ENCODE data around the gene KIF16B.

KIF16B gene

DNA sequence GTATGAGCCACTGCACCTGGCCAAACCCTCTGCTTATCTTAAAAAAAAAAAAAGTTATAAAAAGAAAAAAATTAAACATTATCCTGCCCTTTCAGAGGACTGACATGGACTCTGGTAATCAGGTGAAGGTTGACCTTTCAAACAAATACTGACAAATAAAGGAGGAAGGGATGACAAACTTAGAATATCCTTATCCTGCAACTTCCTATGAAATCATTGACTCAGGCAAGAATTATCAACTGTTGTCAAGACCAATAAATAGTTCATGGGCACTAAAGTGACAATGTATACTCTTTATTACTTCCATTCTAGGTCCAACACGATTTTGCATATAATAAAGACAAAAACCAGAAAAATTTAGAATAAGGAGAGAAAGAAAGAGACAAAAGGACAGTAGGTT is 117.9 kb downstream of the KIF16B start:
- H3K27ac ChIP-seq = no peak overlapping the region
- no peak for TF ChIP-seq ZFX (IDR thresholded peaks at IDR 0.05)
- TF ChIP-seq, protein P1, sequence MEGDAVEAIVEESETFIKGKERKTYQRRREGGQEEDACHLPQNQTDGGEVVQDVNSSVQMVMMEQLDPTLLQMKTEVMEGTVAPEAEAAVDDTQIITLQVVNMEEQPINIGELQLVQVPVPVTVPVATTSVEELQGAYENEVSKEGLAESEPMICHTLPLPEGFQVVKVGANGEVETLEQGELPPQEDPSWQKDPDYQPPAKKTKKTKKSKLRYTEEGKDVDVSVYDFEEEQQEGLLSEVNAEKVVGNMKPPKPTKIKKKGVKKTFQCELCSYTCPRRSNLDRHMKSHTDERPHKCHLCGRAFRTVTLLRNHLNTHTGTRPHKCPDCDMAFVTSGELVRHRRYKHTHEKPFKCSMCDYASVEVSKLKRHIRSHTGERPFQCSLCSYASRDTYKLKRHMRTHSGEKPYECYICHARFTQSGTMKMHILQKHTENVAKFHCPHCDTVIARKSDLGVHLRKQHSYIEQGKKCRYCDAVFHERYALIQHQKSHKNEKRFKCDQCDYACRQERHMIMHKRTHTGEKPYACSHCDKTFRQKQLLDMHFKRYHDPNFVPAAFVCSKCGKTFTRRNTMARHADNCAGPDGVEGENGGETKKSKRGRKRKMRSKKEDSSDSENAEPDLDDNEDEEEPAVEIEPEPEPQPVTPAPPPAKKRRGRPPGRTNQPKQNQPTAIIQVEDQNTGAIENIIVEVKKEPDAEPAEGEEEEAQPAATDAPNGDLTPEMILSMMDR (conservative IDR thresholded peaks at IDR 0.05) = no peak

DNA sequence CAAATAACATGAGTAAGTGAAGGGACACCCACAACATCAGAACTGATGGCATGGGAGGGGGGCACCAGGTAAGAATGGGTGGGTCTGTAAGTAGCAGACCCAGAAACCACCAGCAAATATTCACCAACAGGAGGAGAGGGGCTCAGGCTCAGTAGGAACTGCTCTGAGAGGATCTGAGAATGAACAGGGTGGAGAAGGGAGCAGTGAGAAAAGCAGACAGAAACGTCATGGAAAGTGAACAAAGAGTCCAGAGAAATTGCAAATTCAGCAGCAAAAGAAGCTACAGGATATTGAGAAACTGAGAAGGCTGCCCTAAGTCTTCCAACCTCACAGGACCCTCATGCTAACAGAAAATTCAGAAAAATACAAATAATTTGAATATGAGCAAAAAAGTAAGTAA is 121.3 kb downstream of the KIF16B start:
- H3K27ac ChIP-seq = no peak overlapping the region
- TF ChIP-seq, protein P1 (conservative IDR thresholded peaks at IDR 0.05) = no peak
- no peak for TF ChIP-seq ZFX (IDR thresholded peaks at IDR 0.05)

DNA sequence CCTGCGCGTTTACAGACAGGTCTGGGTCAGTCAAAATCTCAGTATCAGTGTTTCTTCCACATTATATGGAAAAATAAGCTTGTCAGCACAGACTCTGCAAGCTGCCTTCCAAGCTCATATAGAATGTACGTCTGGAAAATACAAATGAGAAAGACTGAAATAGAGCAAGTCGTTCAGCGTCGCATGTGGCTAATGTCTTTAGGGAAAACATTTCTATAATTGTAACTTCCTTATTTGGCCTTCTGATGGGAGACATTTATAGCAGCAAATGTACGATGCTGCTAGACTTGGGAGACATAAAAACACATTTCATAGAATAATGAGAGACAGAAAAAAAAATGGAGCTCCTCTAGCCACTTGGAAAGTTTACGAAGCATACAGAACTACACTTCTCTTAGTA is 122.2 kb downstream of the KIF16B start:
- TF ChIP-seq ZFX (IDR thresholded peaks at IDR 0.05) = no peak
- TF ChIP-seq, protein P1 (conservative IDR thresholded peaks at IDR 0.05) = no peak
- H3K27ac ChIP-seq = no peak overlapping the region

DNA sequence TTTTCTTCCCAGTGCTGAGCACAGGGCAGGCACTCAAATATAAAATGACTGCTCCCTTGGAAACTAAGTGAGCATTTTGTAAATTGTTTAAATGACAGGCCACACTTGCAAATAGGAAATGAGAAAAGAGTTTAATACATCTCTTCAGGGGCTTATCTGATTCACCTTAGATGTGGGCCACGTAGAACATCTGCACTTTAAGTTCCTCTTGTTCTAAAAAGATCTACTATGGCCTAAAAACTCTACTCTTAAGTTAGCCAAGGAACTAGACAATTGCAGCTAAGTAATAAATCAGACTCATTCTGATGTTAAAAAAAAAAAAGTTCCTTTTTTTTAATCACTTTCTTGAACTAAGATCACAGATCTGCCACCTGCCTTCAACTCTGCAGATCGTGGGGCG is 126.3 kb downstream of the KIF16B start:
- no peak for TF ChIP-seq ZFX (IDR thresholded peaks at IDR 0.05)
- TF ChIP-seq, protein P1 (conservative IDR thresholded peaks at IDR 0.05) = no peak
- H3K27ac ChIP-seq = no peak overlapping the region

DNA sequence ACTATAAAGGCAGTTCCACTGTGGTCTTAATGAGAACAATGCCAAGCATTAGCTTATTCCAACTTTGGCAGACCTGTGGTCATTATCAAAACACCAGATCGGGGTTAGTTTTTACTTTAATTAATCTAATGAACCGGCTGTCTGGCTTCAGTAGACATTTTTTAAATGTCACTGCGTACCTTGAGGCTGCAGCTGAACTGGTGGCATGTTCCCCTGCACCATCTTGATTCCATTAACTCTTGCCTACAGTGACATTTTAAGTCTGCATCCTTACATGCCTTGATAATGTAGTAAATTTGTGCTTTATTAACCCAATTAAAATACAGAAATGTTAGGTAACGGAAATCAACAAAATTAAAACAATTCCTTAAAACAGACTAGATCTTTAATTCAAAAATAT is 127.0 kb downstream of the KIF16B start:
- TF ChIP-seq, protein P1 (conservative IDR thresholded peaks at IDR 0.05) = no peak
- no peak for TF ChIP-seq ZFX (IDR thresholded peaks at IDR 0.05)
- no peak overlapping the region for H3K27ac ChIP-seq

DNA sequence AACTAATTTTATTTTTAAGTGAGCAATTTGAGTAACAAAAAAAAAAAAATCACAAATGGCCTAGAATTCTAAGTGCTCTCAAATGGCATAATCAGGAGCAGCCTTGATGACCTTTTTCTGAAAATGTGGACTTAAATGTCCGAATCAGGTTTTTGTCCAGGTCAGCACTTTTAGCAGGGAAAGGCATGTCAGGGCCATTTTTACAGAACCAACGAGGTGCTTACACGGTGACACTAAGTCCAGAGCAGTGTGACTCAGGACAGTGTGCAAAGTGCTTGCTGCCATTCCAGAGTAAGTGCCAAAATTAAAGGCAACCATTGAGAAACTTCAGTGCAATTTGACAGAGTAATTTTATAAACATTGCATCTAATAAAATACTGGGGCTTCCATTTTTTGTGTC is 127.8 kb downstream of the KIF16B start:
- no peak for TF ChIP-seq ZFX (IDR thresholded peaks at IDR 0.05)
- TF ChIP-seq, protein P1 (conservative IDR thresholded peaks at IDR 0.05) = no peak
- H3K27ac ChIP-seq = no peak overlapping the region

DNA sequence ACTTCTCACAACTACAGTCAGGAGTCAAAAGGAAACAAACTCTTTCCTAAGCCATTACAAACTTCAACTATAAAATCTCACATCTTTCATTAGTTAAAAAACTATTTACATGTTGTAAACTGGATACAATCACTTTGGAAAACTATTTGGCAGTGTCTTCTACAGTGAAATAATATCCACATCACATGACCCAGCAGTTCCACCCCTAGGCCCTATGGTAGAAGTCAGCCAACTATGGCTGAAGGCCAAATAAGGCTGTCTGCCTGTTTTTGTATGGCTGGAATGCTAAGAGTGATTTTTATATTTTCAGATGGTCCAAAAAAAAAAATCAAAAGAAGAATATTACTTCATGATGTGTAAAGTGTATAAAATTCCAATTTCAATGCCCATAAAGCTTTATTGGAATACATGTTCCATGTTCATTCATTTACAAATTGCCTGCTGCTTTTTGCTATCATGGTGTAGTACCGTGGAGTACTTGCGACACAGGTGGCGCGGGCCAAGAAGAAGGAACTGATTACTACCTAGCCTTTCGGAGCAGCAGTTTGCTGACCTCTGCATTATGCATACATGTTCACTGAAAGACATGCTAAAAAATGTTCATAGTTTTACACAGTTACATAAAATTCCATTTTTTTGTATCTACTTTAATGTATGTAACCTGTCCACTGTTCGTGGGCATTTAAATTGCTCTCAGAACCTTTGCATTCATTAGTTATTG is 129.0 kb downstream of the KIF16B start:
- H3K27ac ChIP-seq = no peak overlapping the region
- TF ChIP-seq ZFX (IDR thresholded peaks at IDR 0.05) = no peak
- TF ChIP-seq, protein P1 (conservative IDR thresholded peaks at IDR 0.05) = no peak

Measured in C4-2B (cell line).